ENCODE results near the gene HAUS3.

Gene HAUS3

DNA sequence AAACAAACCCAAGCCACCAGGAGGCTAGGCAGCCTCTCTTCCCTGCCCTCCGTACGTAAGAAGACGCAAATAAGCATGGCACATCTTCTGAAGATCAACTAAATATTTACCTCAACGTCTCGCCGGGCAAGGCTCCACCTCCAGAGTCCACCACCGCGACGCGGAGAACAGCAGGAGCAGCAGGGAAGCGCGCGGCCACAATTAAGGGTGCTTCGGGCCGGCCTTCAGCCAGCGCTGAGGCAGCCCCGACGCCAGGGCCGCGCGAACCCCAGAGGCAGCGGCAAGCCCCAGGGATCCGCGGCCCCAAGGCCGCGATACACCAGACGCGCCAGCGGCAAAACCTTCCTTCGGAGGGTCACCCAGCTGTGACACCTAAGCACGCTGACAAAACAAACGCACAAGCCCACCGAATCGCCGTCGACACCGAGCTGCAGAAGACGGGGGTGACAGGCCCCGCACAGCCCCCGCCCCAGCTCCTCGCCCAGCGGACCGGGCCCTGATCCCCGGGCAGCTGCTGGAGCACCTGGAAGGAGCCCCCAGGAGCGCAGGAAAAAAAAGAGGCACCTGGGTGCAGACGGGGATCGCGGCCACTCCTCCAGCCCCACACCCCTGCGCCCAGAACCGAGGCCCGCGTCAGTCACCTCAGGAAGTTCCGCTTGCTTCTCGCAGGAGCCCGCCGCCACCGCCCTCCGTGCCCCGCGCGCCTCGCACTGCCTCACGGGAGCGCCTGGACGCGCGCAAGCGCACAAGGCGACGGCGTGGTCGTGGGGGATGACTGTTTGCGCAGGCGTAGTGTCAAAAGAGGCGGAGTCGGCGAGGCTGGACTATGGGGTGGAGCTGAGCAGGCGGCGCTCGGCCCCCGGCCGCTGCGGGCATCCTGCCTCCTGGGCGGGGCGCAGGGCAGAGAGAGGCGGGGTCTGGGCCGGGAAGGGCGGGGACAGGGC is at the start of gene HAUS3, which contains the start of gene POLN:
TSS of gene HAUS3 (minus strand) at position 712 of the 944 bp plus-strand sequence. CDS start 1,175 bp downstream, outside the sequence.
TSS of gene POLN (minus strand) at position 712 of the 944 bp plus-strand sequence. CDS start 12,890 bp downstream, outside the sequence.
- peak; percentile 94 for DNase-seq (ENCODE audit: low spot score)

- DNase-seq (ENCODE audit: low spot score), result no peak
Observed at GRCh38 chr4:2290974-2291704, 49.2 kb upstream of the HAUS3 start.

GRCh38 chr4:2290488-2290887 is 48.6 kb upstream of the HAUS3 start:
- DNase-seq (ENCODE audit: low spot score), result no peak

DNA sequence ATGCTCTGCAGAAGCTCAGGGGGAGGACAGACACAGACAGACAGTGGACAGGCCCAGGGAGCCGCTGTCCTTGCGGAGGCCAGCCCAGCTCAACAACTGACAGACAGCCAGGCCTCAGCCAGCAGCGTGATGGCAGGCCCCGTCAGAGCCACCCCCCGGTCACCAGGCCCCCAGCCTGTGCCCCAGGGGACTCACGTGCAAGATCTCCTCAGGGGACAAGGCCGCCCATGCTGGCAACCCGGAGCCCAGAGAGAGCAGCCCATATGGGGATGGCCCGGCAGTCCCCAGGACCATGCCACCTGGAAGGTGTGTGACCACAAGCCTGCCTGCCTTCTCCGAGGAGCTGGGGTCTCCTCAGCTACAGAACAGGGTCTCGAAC is 48.0 kb upstream of the HAUS3 start:
- DNase-seq (ENCODE audit: low spot score), result no peak

- DNase-seq (ENCODE audit: low spot score), result no peak
Observed at GRCh38 chr4:2289311-2289954, 47.5 kb upstream of the HAUS3 start.

DNA sequence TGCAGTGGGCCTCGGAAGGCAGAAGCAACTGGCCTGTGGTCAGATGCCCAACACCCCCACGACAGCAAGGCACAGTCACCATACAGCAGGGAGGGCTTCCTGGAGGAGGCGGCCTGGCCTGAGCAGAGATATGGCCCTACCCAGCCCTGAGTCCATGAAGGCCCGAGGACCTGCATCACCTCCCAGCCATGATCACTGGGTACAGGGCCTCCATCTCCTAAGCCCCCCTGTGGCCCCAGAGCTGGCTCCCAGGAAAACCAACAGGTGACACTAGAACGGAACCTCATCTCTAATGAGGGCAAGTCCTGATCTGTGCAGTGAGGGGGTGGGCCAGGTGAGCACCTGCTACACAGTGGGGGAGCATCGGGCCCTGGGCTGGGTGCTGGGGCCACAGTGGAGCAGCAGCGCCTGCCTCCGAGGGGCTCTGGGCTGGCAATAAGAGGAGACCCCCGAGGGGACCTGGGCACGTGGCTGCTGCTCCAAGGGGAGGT is 46.2 kb upstream of the HAUS3 start:
- DNase-seq (ENCODE audit: low spot score), result no peak

DNA sequence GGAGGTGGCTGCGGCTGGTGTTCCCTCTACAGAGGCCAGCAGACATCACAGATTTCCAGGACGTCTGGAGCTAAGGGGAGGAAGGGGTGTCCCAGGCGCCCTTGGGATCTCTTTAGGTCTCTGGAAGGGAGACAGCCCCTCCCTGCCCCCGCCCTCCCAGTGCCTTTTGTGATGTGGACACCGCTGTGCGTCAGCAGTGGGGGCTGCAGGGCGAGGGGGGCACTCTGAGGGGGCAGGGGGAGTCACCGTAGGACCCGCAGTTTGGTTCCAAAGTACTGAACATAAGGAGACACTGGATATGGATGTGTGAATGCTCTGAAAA is 45.6 kb upstream of the HAUS3 start:
- DNase-seq (ENCODE audit: low spot score), result no peak

GRCh38 chr4:2286904-2287593 is 45.1 kb upstream of the HAUS3 start:
- no peak for DNase-seq (ENCODE audit: low spot score)

GRCh38 chr4:2285613-2286381 is 43.9 kb upstream of the HAUS3 start:
- no peak for DNase-seq (ENCODE audit: low spot score)

DNA sequence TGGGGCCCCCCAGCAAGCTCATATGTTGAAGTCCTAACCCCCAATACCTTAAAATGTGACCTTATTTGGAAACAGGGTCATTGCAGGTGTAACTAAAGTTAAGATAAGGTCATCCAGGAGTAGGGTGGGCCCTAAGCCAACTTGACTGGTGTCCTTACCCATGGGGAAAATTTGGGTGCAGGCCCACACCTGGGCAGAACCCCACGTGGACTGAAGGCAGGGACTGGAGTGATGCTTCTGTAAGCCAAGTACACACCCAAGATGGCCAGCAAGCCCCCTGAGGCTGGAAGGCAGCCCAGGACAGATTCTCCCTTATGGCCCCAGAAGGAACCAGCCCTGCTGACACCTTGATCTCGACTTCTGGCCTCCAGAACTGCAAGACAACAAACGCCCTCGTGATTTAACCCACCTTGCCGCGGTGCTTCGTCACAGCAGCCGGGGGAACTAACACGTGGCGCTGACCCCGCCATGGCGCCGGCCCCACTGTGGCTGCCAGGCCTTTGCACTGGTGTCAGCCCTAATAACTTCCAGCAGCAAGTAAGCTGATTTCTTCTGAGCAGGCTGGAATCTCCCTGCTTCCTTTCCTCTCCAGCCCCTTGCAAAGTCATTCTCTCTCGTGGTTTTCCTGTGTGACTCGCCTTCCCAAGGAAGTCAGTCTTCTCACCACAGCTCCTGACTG is 43.2 kb upstream of the HAUS3 start:
- DNase-seq (ENCODE audit: low spot score), result peak; percentile 25

DNA sequence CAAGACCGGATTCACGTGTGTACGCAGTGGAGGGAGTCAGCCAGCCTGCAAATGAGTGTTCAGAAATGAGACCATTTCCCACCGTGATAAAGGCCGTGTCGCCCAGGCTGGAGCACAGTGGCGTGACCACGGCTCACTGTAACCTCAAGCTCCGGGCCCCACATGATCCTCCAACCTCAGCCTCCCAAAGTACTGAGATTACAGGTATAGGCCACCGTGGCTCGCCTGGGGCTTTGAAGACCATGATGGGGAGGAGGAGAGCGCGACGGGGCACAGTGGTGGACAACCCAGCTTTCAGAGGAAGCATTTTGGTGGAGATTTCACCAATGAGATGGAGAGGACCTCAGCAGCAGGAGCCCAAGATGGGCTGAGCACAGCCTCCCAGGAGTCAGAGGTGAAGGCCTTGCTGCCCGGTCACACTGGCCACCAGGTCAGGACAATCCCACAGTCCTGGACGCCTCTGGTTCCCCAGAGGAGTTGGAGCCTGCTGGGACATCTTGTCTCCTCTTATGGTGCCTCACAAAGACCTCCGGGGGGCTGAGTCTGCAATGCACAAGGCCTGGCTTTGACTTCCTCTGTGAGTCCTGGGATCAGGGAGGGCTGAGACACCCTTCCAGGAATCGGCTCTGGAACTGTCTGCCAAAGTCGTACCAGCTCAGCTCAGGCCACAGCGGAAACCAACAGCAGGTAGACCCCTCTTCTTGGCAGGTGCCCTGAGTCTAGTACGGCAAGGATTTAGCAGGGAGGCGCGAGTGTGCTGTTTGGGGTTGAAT is 42.4 kb upstream of the HAUS3 start:
- no peak for DNase-seq (ENCODE audit: low spot score)

GRCh38 chr4:2283199-2283711 is 41.3 kb upstream of the HAUS3 start:
- DNase-seq (ENCODE audit: low spot score), result no peak

DNA sequence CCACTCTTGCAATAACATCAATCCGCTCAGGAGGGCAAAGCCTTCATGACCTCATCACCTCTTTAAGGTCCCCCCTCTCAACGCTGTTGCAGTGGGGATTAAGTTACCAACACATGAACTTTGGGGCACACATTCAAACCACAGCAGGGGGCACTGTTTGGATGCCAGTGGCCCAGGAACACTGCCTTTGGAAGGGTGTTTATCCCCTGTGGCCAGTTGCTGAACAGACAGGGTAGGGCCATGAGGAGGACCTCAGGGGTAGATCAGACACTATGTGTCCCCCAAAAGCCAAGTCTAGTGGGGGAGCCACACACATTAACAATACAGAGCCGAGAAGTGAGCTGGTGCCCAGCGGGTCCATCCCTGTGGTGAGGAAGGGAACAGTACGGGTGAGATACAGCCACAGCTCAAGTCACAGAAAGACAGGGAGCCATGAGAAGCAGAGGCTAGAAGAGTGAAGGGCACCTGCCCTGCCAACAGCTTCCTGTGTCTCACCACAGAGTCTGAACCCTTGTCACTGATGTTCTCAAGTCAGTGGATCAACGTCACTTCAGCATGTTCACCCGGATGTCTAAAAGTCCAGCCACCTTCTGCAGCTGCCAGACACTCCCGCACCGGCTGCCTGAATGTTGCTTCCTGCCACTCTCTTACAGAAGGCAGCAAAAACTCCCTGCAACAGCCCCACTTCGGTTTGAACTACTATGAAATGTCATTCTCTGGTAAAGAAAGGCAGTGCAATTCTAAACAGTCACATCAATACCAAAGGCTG is 39.8 kb upstream of the HAUS3 start:
- DNase-seq (ENCODE audit: low spot score), result no peak

- DNase-seq (ENCODE audit: low spot score), result no peak
Observed at GRCh38 chr4:2280531-2281300, 38.8 kb upstream of the HAUS3 start.

DNA sequence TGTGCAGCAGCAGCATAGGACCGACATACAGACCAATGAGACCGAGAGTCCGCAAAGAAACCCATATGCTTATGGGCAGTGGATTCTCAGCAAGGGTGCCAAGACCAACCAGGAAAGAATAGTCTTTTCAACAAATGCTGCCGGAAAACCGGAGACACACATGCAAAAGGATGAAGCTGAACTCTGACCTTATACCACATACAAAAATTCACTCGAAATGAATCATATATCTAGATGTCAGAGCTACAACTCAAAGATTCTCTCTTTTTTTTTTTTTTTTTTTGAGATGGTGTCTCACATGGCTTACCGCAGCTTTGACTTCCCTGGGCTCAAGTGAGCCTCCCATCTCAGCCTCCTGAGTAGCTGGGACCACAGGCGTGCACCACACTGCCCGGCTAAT is 36.0 kb upstream of the HAUS3 start:
- no peak for DNase-seq (ENCODE audit: low spot score)

GRCh38 chr4:2276581-2277325 is 34.8 kb upstream of the HAUS3 start:
- DNase-seq (ENCODE audit: low spot score), result no peak

- DNase-seq (ENCODE audit: low spot score), result no peak
Observed at GRCh38 chr4:2275546-2276251, 33.8 kb upstream of the HAUS3 start.

Data from RKO (cell line).